Stimulated activated CD4-positive, alpha-beta T cell treated with anti-CD3 and anti-CD28 coated beads, Interleukin-2, amount 100 ng/mL, for 4 hours (primary cell): ENCODE results near the gene DNMT3L.
"Not testable (repeated sequence)": the region's sequence is repeated elsewhere in the genome, so short reads cannot be mapped to it uniquely, and the experiment has no call there.

Experiments
- DNase-seq: peaks from one replicate; pipeline ENCODE4 v3.0.0-alpha.2; 2020; ENCODE audit warnings: low read depth

DNMT3L gene

GRCh38 chr21:44249204-44250037 lies 12.3 kb downstream of the DNMT3L start:
- DNase-seq: not testable (repeated sequence)

GRCh38 chr21:44247904-44248303 lies 13.8 kb downstream of the DNMT3L start:
- not testable (repeated sequence) for DNase-seq

GRCh38 chr21:44243980-44244379 lies 17.7 kb downstream of the DNMT3L start:
- not testable (repeated sequence) for DNase-seq

- DNase-seq: not testable (repeated sequence)
These were observed 20.4 kb downstream of the DNMT3L start for GRCh38 chr21:44241281-44241680.

- not testable (repeated sequence) for DNase-seq
These were observed 20.9 kb downstream of the DNMT3L start, which contains the start of gene ICOSLG for GRCh38 chr21:44240842-44241241. ICOSLG (minus strand) TSS chr21:44240943; CDS start chr21:44240817, 126 bp downstream.

GRCh38 chr21:44240353-44240752 lies 21.3 kb downstream of the DNMT3L start:
- DNase-seq: not testable (repeated sequence)

GRCh38 chr21:44229561-44229960 lies 32.1 kb downstream of the DNMT3L start:
- not testable (repeated sequence) for DNase-seq

- DNase-seq: not testable (repeated sequence)
These were observed 33.6 kb downstream of the DNMT3L start for GRCh38 chr21:44228109-44228508.

- not testable (repeated sequence) for DNase-seq
These were observed 34.1 kb downstream of the DNMT3L start for GRCh38 chr21:44227614-44228013.

GRCh38 chr21:44225605-44226004 lies 36.1 kb downstream of the DNMT3L start:
- not testable (repeated sequence) for DNase-seq

- DNase-seq: not testable (repeated sequence)
These were observed 38.4 kb downstream of the DNMT3L start for GRCh38 chr21:44223334-44223733.

- not testable (repeated sequence) for DNase-seq
These were observed 41.0 kb downstream of the DNMT3L start for GRCh38 chr21:44220674-44221073.

- DNase-seq: not testable (repeated sequence)
These were observed 43.2 kb downstream of the DNMT3L start for GRCh38 chr21:44218461-44218860.

- not testable (repeated sequence) for DNase-seq
These were observed 49.7 kb downstream of the DNMT3L start for GRCh38 chr21:44211978-44212377.

- DNase-seq: not testable (repeated sequence)
These were observed 50.1 kb downstream of the DNMT3L start for GRCh38 chr21:44211574-44211973.

GRCh38 chr21:44207860-44208646 lies 53.6 kb downstream of the DNMT3L start:
- DNase-seq: not testable (repeated sequence)

- DNase-seq: not testable (repeated sequence)
These were observed 54.7 kb downstream of the DNMT3L start for GRCh38 chr21:44206698-44207676.

GRCh38 chr21:44206187-44206586 lies 55.5 kb downstream of the DNMT3L start:
- not testable (repeated sequence) for DNase-seq

- DNase-seq: not testable (repeated sequence)
These were observed 59.0 kb downstream of the DNMT3L start for GRCh38 chr21:44202590-44203299.

- DNase-seq: not testable (repeated sequence)
These were observed 61.7 kb downstream of the DNMT3L start for GRCh38 chr21:44199997-44200396.

- no peak for DNase-seq
These were observed 62.2 kb downstream of the DNMT3L start for GRCh38 chr21:44199448-44199847.
